GM21381 (cell line): ENCODE results near the gene TMEM98.
"Not testable (repeated sequence)": the region's sequence is repeated elsewhere in the genome, so short reads cannot be mapped to it uniquely, and the experiment has no call there.

Experiments used
- ATAC-seq: cut with Tn5 transposase; IDR thresholded peaks from one replicate; pipeline ENCODE4 v1.9.1; 2021; ENCODE audit warnings: mild to moderate bottlenecking, moderate library complexity; ENCODE audit not compliant: unreplicated experiment

TMEM98 gene

GRCh38 chr17:32940706-32941390, 12.9 kb downstream of the TMEM98 start:
- no peak for ATAC-seq

DNA sequence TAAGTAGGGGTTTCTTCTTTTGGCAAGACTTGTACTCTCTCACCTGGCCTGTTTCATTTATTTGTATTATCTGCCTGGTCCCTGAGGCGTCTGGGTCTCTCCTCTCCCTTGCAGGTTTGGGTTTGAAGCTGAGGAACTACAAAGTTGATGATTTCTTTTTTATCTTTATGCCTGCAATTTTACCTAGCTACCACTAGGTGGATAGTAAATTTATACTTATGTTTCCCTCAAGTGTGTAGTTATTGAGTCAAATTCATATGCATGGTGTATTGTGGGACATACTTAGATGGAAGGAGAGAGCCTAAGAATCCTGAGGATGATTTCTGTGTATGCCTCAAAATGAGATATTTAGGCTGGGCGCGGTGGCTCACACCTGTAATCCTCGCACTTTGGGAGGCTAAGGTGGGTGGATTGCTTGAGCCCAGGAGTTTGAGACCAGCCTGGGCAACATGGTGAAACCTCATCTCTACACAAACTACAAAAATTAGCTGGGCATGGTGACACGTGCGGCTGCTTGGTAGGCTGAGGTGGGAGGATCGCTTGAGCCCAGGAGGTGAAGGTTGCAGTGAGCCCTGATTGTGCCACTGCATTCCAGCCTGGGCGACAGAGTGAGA, 13.6 kb downstream of the TMEM98 start:
- ATAC-seq = no peak

GRCh38 chr17:32943206-32943605, 15.3 kb downstream of the TMEM98 start:
- no peak for ATAC-seq

DNA sequence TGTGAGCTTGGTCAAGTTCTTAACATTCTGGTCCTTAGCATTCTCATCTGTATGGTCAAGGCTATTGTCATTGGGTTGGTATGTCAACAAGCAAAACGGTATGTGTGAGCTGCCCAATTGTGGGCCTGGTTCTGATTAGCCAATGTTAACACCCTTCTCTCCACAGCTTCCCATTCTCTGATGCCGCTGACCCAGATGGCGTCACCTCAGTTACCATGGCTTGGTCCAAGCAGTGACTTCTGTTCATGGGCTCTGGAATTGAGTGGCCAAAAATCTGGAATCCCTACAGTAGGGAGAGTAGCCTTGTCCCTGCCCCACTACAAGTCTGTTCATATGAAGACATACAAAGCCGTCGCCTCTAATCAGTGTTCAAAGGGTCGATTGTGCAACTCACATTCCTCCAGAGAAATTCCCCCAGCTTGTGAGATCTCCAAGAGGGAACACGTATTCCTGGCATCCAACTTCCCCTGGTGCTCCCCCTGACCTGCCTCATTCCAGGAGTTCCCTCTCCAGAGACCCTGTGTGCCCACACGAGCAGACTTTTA, 15.8 kb downstream of the TMEM98 start:
- no peak for ATAC-seq

DNA sequence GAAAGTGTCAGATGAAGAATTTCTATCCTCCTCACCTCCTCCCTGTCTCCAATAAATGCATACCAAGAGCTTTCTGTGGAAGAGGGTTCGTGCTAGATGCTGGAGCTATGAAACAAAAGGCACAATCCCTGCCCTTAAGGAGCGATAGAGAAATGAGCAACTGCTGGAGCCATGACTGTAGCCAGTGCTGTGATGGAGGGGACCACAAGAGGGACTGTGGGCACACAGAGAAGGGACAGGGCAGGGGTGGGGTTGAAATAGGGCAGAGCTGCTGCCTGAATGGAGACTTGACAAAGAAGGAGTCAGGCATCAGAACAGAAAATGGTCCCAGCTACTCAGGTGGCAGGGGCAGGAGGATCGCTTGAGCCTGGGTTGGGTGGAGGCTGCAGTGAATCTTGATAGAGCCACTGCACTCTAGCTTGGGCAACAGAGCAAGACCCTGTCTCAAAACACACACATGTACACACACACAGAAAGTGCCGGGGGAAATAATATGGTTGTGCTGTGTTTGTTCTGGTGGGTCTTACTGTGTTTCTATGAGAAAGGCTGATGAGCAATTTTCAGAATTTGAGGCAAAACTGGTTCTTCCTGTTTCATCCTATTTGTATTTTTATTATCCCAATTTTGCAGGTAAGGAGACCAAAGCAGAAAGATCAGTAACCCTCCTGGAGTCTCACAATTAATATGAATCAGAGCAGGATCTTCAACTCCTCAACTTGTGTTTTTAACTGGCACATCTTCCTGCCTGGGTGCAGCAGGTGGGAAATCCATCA, 16.5 kb downstream of the TMEM98 start:
- ATAC-seq = no peak

- no peak for ATAC-seq
Observed at GRCh38 chr17:32946375-32947135, 18.6 kb downstream of the TMEM98 start.

DNA sequence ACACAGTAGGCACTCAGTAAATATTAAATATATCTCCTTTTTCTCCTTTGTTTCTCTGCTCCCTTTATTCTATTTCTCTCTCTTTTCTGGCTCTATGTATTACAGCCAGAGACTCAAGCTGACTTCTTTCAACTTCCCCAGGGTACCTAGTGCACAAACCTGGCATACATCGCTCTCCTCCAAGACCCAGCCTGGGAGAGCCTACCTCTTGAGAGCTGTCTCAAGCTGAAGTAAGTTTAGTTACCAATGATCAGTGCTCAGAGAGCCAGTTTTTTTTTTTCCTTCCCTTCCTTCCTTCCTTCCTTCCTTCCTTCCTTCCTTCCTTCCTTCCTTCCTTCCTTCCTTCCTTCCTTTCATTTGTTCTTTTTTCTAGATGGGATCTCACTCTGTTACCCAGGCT, 19.8 kb downstream of the TMEM98 start:
- ATAC-seq = no peak

DNA sequence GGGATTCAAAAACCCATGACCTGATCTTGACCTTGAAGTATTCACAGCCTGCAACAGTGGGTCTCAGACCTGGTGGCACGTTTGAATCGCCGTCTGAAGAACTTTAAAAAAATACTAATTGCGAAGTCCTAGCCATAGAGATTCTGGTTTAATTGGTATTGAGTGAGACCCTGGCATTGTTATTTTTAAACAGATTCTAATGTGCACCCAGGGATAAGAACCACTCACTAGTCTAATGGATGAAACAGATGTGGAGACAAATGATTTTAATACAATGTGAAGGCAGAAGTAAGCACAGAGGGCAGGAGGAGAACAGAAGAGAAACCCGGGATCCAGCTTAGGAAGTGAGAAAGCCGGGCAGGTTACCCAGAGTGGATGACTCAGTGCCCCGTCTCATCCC, 21.2 kb downstream of the TMEM98 start:
- no peak for ATAC-seq

DNA sequence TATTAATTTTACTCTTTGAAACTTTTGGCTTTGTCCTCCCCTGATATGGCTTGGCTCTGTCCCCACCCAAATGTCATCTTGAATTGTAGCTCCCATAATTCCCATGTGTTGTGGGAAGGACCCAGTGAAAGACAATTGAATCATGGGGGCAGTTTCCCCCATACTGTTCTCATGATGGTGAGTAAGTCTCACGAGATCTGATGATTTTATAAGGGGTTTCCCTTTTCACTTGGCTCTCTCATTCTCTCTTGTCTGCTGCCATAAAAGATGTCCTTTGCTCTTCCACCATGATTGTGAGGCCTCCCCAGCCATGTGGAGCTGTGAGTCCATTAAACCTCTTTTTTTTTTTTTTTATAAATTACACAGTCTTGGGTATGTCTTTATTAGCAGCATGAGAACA, 24.5 kb downstream of the TMEM98 start:
- not testable (repeated sequence) for ATAC-seq

DNA sequence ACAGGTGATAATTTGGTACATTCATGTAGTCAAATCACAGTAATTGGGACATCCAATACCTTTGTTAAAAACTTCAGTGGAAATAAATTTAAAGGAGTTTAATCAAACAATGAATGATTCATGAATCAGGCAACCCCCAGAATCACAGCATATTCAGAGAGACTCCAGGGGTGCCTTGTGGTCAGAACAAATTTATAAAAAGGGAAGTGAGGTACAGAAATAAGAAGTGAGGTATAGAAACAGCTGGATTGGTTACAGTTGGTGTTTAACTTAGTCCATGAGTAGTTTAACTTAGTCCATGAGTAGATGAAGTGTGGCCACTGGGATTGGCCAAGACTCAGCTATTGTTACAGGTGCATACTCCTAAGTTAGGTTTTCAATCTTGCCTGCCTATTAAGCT, 25.1 kb downstream of the TMEM98 start:
- ATAC-seq = no peak

DNA sequence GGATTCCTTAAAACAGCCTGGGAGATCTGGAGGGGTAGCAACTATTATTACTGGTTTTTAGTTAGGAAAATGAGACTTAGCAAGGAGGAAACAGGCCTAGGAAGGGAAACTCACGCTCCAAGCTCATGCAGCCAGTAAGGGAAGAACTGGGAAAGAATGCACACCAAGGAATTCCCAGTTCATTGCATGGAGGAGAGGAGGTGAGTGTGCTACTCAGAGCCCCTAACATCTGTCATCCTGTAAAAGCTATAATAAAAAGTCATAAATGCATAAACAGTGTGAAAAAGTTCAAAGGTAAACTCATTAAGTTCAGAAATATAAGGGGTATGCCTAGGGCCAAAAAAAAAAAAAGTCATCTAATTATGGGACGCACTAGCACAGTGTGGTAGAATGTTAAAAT, 25.9 kb downstream of the TMEM98 start:
- ATAC-seq = no peak

DNA sequence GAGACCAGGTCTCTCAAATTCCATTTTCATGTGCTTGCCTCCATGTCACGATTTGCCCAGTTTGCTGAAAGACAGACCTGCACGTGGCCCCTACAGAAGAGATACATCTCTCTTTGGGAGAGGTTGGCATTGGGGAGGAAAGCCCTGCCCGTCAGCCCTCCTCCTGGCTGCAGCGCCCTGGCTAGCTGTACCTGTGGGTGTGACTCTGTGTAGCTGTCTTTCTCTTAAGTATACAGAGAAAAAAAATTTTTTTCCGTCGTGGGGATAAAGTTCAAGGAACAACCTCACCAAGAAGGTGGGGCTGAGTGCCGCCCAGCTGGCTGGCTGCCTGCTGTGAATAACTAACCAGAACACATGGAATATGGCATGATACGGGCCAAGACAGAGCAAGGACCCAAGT, 26.5 kb downstream of the TMEM98 start:
- ATAC-seq = no peak

DNA sequence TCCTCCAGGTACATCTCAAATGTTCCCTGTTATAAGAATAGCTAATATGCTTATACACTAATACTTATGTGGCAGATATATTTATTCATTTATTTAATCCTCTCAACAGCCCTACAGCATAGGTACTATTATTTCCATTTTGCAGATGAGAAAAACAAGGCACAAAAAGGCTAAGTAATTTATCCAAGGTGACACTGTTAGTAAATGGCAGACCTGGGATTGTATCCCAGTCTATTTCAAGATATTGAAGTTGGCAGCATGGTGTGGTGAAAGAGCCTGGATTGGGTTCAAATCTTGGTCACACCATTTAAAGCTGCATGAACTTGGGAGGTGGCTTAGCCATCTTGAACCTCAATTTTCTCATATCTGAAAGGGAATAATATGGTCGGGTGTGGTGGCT, 27.2 kb downstream of the TMEM98 start:
- no peak for ATAC-seq

- ATAC-seq = no peak
Observed at GRCh38 chr17:32956240-32956970, 28.5 kb downstream of the TMEM98 start.

DNA sequence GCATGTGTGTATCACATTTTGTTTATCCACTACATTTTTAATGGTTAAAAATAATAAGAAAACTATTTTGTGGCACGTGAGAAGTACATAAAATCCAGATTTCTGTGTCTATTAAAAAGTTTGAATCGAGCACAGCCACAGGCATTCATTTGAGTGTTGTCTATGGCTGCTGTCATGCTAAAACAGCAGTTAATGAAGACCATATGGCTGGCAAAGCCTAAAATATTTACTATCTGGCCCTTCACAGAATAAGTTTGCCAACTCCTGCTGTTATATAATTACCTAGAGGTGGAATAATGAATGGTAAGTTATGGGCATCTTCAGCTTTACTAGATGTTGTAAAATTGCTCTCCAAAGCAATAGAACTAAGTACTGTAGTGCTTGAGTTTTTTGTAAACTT, 30.5 kb downstream of the TMEM98 start:
- ATAC-seq = no peak

DNA sequence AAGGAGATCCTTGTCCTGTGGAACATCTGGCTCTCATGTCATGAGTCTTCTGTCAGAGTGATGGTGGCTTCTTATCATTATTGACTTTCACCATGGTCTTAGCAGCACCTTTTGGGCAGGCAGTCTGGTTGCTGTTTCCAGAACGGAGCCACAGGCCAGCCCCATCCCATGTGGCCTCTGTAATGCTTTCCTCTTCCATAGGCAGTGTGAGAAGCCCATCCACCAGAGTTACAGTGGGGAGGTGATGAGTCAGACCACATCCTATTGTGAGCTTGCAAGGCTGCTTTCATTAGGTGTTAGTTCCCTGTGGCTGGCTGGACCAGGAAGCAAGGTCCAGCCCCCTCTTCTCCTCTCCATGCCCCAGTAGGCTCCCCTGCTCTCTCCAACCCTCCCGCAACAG, 32.9 kb downstream of the TMEM98 start:
- ATAC-seq = no peak

DNA sequence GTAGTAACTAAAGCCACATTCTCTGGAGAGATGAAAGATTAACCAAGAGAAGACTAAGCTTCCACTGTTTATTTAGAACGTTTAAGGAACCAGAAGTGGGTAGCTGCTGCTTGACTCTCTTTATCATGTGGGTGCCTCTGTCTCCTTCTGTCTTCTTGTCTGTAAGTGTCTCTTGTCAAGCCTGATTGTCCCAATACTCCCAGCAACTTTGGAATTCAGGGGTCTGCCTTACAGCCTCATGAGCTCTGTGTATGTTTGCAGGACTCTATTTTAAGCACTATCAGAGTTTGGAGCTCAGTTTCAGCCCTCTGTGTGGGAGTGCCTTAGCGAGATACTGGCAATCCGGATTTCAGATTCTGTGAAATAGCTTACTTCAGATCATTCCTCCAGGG, 34.4 kb downstream of the TMEM98 start:
- no peak for ATAC-seq

DNA sequence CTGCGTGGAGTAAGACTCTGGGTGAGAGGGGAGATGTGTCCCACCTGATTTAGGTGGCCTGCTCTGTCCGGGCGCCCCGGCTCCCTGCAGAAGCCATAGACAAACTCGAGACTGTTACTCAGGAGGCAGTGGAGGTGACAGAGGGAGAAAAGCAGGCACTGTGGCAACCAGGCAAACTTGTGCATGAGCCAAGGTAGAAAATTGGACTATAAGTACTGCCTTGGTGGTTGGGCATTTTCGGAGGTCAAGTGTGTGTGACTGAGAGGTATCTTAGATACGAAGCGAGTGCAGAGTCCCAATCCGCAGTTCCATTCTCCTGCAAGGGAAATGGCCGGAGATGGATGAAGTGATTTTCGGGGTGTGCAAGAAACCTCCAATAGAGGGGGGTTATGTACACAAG, 36.6 kb downstream of the TMEM98 start:
- no peak for ATAC-seq

DNA sequence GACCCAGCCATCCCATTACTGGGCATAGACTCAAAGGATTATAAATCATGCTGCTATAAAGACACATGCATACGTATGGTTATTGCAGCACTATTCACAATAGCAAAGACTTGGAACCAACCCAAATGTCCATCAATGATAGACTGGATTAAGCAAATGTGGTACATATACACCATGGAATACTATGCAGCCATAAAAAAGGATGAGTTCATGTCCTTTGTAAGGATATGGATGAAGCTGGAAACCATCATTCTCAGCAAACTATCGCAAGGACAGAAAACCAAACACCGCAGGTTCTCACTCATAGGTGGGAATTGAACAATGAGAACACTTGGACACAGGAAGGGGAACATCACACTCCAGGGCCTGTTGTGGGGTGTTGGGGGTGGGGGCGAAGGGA, 41.3 kb downstream of the TMEM98 start:
- not testable (repeated sequence) for ATAC-seq

GRCh38 chr17:32970281-32970680, 42.3 kb downstream of the TMEM98 start:
- no peak for ATAC-seq

- peak; percentile 46 for ATAC-seq
Observed at GRCh38 chr17:32971171-32971570, 43.2 kb downstream of the TMEM98 start.
